Activated CD4-positive, alpha-beta T cell treated with anti-CD3 and anti-CD28 coated beads, Interleukin-2, amount 50 U/mL, for 1 hour (primary cell): ENCODE measurements around the gene IL27RA.
A peak's percentile ranks its signal among the peaks of the same experiment; 100 is the strongest.
"Not testable (repeated sequence)": the region's sequence is repeated elsewhere in the genome, so short reads cannot be mapped to it uniquely, and the experiment has no call there.

Source experiments
- DNase-seq: peaks from one replicate; pipeline ENCODE4 v3.0.0-alpha.2; 2020

The IL27RA gene

DNA sequence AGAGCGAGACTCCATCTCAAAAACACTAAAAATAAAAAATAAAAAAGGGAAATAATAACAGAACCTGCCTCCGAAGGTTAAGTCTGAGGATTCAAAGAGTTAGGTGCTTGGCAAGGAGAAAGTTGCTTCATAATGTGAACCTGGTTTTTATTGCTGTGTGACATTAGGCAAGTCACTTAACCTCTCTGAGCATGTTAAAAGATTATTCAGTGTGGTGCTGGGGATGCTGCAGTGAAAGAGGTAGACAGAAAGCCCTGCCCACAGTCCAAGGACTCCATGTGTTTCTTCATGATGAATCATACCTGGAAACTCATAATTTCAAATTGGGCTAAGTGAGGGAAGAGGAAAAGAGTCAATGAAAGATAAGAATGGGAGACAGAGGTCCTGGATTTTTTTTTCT is 2.4 kb downstream of the IL27RA start:
- no peak for DNase-seq

DNA sequence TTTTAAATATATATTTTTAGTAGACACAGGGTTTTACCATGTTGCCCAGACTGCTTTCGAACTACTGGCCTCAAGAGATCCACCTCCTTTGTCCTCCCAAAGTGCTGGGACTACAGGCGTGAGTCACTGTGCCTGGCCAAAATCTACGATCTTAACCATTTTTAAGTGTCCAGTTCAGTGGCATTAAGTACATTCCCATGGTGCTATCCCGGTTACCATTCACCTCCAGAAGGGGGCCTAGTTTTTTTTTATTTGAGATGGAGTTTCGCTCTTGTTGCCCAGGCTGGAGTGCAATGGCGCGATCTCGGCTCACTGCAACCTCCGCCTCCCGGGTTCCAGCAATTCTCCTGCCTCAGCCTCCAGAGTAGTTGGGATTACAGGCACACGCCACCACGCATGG is 3.6 kb downstream of the IL27RA start:
- DNase-seq: not testable (repeated sequence)

DNA sequence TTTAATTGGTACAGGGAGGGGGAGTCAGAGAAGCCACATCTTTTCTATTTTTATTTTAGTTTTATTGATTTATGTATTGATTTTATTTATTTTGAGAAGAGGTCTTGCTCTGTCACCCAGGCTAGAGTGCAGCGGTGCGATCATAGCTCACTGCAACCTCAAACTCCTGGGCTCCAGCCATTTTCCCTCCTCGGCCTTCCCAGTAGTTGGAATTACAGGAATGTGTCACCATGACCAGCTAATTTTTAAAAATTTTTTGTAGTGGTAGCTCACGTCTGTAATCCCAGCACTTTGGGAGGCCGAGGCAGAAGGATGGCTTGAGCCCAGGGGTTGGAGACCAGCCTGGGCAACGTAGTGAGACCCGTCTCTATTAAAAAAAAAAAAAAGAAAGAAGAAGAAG is 4.1 kb downstream of the IL27RA start:
- DNase-seq: no peak

DNA sequence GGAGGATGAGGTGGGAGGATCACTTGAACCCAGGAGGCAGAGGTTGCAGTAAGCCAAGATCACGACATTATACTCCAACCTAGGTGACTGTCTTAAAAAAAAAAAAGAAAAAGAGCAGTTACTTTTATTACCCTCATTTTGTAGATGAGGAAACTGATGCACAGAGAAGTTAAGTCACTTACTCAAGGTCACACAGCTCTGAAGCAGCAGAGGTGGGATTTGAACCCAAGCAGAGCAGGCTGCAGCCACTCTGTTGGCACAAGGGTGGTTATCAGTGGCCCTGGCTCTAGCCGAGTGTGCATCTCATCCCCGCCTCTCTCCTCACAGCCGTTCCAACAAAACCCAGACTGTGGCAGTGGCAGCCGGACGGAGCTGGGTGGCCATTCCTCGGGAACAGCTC is 7.6 kb downstream of the IL27RA start:
- DNase-seq: no peak

DNA sequence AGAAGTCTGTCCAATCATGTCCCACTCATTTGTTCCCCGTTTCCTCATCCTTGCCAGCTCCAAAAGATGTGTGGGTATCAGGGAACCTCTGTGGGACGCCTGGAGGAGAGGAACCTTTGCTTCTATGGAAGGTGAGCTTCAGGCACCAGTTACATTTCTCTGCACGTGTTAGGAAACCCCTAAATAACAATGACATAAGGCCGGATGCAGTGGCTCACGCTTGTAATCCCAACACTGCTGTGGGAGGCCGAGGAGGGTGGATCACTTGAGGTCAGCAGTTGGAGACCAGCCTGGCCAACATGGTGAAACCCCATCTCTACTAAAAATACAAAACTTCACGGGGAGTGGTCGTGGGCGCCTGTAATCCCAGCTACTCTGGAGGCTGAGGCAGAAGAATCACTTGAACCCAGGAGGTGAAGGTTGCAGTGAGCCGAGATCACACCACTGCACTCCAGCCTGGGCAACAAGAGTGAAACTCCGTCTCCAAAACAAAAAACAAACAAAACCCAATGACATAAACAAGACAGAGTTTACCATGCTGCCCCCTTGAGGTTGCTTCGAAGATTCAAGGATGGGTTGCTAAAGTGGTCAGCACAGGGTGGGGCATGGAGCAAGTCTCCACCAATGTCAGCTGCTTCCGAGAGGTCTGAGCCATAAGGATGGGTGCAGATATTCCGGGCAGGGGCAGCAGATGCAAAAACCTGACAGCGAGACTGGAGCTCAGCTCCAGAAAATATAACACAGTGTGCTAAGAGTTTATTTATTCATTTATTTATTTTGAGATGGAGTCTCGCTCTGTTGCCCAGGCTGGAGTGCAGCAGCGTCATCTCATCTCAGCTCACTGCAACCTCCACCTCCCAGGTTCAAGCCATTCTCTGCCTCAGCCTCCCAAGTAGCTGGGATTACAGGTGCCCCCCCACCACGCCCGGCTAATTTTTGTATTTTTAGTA is 11.4 kb downstream of the IL27RA start:
- DNase-seq: peak; percentile 29

DNA sequence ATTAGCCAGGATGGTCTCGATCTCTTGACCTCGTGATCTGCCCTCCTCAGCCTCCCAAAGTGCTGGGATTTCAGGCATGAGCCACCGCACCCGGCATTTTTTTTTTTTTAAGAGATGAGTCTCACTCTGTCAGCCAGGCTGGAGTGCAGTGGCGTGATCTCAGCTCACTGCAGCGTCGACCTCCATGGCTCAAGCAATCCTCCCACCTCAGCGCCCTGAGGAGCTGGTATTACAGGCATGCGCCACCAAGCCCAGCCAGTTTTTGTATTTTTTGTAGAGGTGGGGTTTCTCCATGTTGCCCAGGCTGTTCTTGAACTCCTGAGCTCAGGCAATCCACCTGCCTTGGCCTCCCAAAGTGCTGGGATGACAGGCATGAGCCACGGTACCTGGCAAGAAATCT is 16.3 kb downstream of the IL27RA start:
- not testable (repeated sequence) for DNase-seq

DNA sequence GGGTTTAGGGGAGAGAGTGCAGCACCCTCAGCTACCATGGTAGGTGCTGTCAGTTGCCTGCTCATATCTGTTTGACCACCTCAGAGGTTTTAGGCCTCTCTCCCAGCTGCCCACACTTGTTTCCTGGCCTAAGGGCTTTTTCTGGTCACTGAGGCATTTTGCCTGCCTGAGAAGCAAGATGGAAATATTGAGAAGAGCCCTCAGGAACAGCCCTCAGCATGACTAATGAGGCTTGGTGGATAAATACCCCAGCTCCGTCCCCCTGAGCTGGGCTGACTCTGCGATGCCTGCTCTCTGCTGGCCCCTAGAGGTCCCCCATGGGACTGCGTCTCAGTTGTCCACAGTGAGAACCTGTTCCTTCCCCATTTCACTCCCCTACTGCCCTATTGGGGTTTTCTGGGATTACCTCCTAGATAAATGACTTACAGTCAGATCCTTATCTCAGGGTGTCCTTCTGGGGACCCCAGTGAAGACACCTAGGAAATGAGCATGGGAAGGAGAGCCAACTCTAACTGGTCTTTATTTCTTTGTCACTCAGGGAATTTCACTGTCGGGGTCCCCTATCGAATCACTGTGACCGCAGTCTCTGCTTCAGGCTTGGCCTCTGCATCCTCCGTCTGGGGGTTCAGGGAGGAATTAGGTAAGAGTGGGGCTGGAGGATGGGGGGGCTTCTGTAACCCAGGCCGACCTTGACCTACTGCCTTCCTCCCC is 17.0 kb downstream of the IL27RA start:
- DNase-seq: peak; percentile 80

DNA sequence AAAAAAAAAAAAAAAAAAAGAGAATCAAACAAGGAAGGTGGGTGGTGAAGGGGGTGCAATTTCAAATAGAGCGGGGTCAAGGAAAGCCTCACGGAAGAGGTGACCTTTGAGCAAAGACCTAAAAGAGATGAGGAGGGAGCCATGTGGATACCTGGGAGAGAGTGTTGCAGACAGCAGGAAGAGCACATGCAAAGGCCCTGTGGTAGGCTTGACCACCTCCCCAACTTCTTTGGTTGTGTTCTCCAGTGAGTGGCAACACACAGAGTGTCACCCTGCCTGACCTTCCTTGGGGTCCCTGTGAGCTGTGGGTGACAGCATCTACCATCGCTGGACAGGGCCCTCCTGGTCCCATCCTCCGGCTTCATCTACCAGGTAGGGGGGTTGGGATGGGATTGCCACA is 18.9 kb downstream of the IL27RA start:
- no peak for DNase-seq

DNA sequence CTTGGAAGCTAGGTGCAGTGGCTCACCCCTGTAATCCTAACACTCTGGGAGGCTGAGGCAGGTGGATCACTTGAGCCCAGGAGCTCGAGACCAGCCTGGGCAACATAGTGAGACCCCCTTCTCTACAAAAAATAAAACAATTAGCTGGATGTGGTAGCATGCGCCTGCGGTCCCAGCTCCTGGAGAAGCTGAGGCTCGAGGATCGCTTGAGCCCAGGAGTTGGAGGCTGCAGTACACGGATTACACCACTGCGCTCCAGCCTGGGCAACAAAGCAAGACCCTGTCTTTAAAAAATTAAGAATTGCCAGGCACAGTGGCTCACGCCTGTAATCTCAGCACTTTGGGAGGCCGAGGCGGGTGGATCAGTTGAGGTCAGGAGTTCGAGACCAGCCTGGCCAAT is 19.4 kb downstream of the IL27RA start:
- DNase-seq: not testable (repeated sequence)

DNA sequence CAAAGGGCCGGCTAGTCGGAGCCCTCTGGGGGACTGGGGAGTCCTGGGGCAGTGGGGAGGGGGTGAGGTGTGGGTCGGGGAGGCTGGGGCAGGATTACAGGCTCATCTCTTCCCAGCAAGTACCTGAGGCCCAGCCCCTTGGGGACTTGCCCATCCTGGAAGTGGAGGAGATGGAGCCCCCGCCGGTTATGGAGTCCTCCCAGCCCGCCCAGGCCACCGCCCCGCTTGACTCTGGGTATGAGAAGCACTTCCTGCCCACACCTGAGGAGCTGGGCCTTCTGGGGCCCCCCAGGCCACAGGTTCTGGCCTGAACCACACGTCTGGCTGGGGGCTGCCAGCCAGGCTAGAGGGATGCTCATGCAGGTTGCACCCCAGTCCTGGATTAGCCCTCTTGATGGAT is 20.4 kb downstream of the IL27RA start:
- DNase-seq: no peak

DNA sequence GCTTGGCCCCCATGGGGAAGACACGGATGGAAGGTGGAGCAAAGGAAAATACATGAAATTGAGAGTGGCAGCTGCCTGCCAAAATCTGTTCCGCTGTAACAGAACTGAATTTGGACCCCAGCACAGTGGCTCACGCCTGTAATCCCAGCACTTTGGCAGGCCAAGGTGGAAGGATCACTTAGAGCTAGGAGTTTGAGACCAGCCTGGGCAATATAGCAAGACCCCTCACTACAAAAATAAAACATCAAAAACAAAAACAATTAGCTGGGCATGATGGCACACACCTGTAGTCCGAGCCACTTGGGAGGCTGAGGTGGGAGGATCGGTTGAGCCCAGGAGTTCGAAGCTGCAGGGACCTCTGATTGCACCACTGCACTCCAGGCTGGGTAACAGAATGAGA is 20.9 kb downstream of the IL27RA start:
- no peak for DNase-seq

DNA sequence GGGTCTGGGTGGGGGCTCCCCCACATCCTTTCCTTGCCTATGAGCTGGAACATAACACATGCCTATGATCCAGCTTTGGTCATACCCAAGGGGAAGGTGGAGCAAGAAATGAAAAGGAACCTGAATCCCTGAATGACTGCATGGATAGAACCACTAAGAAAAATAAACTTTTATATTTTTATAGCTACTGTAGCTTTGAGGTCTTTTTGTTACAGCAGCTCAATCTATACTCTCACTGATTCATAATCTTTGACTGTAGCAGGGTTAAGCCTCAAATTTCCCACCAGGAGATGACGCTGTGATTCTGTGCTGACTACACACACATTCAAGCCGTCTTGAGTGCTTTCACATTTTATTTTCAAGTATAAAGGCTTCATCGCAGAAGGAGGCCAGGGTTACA is 21.5 kb downstream of the IL27RA start:
- no peak for DNase-seq

DNA sequence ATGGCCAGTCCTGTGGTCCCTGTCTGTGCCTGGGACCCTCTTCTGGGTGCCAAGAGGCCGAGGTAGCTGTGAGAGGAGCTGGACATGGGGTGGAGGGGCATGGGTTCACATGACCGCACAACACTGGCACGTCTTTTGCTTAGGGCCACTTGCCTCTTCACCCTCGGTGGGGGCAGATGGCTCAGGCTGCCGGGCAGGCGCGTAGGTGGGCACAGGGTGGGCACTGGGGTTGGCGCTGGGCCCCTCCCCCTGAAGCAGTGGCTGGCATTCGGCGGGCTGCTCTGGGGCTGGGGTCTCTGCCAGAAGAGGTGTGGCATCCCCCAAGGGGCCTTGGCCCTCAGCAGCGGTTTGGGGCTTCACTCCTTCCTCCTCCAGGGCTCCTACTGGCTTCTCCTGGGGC is 21.9 kb downstream of the IL27RA start:
- no peak for DNase-seq

DNA sequence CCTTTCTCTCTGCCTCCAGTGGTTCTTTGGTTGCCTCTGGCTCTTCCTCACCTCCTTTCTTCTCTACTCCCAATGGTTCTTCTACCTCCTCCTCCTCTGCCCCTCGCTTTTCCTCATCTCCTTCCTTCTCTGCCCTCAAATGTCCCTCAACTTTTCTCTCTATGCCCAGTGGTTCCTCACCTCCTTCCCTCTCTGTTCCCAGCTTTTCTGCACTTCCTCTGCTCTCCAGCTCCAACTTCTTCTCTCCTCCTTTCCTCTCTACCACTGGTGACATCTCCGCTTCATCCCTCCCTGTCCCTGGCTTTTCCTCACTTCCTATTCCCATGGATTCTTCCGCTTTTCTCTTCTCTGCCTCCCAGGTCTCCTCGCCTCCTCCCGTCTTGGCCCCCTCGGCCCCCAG is 22.5 kb downstream of the IL27RA start:
- no peak for DNase-seq

DNA sequence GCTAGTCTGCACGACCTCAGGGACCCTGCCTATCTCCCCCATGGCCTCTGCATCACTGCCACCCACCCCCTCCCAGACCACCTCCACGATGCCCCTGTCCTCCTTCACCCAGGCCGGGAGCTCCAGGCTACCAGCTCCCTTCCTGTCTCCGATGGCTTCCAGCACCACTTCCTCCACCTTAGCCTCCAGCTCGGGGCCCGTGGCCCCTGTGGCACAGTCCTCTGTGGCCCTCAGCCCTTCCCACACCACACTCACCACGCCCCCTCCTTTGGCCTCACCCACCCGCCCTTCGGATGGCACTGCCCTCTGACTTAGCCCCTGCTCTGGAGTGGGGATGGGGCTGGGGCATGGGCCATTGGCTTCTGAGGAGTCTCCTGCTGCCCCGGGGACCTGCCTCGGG is 23.2 kb downstream of the IL27RA start:
- no peak for DNase-seq

DNA sequence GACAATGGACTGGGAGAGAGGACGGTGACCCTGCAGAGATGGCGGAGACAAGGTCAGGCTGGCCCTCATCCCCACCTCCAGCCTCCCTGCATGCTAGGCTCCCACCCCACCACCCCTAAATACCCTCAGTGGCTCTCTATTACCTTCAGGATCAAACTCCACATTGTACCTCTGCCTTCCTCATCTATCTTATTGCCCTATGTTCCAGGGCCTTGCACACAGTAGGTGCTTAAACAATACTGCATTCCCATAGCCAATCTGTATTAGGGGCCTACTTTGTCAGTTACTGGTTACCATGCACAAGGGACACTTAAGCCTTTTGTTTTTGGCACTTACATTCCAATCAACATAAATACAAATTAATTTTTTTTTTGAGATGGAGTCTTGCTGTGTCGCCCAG is 23.8 kb downstream of the IL27RA start:
- DNase-seq: no peak

DNA sequence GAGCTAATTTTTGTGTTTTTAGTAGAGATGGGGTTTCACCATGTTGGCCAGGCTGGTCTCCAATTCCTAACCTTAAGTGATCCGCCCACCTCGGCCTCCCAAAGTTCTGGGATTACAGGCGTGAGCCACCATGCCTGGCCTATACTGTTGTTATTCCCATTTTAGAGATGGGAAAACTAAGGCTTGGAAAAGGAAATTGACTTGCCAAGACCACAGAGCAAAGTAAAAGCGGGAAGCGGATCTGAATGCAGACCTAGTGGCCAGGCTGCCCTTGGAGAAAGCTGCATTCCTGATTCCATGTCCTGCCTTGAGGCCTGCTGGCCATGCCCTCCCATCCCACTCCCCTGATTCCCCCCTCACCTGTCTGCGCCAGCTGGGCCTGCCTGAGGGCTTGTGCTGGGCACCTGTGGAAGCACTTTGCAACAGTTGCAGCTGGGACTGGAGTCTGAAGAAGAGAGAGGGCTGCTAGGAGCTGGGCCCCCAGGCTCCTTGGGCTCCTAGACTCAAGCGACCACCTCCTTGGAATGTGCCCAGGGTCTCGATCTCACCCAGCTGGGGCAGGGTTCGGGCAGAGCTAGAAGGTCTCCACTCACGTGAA is 24.6 kb downstream of the IL27RA start:
- no peak for DNase-seq

DNA sequence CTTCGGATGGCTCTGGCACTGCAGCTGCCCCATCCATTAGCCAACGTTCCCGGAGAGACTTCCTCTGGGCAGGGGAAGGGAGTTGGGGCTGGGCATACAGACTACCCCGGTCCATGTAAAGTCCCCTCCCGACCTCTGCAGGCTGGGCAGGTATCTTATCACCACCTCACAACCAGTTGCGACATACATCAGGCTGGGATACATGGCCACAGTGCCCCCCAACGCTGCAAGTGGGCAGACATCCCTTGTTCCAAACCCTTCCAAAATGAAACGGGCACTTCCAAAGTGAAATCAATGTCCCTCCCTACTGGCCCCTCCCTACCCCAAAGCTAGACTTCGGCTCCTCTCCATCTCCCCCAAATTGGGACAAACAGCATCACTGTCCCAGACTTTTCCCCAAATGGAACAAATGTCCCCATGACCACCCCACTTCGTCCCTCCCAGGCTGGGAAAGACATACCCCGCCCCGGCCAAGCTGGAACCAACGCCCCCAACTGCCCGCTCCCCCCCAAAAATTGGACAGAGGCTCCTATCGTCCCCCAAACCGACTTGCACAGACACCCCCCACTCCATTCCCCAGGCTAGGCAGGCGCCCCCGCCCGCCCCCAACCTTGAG is 25.3 kb downstream of the IL27RA start:
- DNase-seq: no peak

DNA sequence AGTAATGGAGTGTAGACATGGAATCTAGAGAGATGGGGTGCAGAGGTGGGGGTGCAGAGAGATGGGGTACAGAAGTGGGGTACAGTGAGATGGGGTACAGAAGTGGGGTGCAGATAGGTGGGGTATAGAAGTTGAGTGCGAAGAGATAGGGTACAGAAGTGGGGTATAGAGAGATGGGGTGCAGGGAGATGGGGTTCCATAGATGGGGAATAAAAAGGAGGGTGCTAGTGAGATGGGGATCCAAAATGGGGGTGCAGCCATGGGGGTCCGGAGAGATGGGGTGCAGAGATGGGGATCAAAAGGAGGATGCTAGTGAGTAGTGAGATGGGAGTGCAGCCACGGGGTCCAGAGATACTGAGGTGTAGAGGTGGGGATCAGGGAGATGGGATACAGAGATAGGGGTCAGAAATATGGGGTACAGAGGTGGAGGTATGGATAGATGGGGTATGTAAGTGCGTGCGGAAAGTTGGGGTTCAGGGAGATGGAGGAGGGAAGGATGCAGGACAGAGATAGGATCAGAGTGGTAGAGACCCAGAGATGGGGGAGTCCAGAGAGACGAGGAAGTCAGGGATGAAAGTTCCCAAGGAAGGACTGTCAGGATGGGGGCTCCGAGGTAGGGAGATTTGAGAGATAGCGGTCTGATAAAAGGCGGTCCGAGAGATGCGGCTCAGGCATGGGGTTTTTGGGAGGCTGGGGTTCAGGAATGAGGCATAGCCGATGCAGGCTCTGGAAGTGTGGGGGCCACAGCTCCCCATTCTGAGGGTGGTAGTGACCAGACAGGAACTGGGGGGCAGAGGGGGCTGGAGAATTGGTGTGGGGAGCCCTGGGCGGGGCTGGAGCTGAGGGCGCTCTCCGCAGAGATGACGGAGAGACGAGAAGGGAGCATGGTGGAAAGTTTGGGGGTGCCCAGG is 26.9 kb downstream of the IL27RA start:
- no peak for DNase-seq

DNA sequence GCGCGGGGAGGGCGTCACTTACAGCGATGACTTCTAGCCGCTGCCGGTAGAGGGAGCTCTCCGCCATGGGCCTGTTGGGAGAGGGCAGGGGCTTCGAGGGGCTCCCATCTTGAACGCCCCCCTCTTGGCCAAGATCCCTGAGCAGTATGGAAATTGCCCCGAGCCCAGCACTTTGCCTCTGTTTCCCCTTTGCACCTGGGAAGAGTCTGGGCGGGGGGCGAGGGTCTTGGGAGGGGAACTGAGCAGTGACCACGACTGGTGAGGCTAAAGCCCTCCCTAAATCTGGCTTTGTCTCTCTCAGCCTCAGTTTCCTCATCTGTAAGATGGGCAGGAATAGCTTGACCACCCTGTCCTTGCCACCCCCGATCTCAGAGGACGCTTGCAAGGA is 27.5 kb downstream of the IL27RA start:
- DNase-seq: peak; percentile 59

DNA sequence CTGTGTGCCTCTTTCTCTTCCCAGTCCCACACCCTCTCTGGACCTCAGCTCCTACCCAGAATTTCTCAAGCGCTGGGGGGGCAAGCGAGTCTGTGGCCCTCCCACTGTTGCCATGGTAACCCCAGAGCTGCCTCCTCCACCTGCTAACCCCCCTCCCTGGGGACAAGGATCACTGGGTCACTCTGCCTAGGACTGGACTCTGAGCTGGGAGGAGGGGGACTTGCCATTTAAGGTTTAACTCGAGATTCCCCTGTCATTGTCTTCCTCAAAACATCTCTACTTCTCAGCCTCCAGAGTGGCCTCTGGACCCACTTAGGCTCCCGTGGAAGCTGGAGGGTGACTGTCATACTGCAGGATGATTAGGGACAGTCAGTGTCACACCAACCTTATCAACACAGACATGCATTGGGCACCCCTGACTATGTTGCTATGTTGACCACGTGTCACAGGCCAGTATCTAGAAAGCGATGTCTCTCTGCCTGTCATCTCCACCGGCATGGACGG is 28.1 kb downstream of the IL27RA start:
- no peak for DNase-seq

DNA sequence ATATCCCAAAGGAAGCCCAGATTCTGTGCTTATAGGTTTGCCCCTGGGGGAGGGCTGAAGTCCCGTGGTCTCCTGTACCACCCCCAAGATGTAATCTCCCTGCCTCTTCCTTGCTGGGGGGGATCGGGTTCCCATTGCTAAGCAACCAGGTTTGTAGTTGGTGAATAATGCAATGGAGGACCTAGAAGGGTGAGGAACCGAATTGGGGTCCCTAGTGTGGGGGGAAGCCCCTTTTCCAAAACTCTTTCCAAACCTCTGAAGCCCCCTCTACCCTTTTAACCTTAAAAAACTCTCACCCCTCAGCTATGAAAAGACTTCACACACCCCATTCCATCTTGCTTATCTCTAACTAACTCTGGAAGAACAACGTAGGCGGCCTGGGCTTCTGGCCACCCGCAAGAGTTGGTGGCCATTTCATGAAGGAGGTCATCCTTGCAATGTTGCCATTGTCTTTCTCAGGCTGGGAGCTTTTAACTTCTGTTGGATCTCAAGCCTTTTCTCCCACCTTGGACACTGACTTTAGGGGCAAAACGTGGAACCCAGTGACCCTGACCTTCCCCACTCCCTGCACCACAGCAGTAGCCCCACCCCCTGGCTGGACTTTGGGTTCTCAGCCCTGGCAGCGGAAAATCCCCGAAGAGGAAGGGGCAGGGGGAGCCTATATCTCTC is 29.7 kb downstream of the IL27RA start:
- DNase-seq: no peak
